Heart right ventricle (tissue), 16 donors: ENCODE results near the gene ANGPTL3. TPM values are rescaled to one million over a fixed set of nuclear protein-coding genes. Genes with fewer than 3 reads are reported as not detected.

Source experiments
- ATAC-seq, 8 donors: fragments of 200-7000 bp; cut with Tn5 transposase; one replicate each; pipeline ENCODE4 v1.9.1; 2020; ENCODE audit warnings: mild to moderate bottlenecking in 8 of 8, moderate library complexity in 8 of 8, moderate number of reproducible peaks in 1 of 8
- DNase-seq, 2 donors: peaks; one replicate each; pipeline ENCODE4 v3.0.0-alpha.2; 2020
- H3K27ac ChIP-seq, 10 donors: fragments of 200-600 bp; sonication (generic) in 2 of 10; one replicate each; pipeline versions ENCODE4 v1.5.0 to v1.8.0; 2020 to 2022; ENCODE audit warnings: mild to moderate bottlenecking in 3 of 10
- H3K27me3 ChIP-seq, 7 donors: fragments of 200-600 bp; one replicate each; pipeline ENCODE4 v1.8.0; 2021 to 2022; ENCODE audit warnings: mild to moderate bottlenecking in 2 of 7
- H3K36me3 ChIP-seq, 9 donors: fragments of 200-600 bp; sonication (generic) in 1 of 9; one replicate each; pipeline versions ENCODE4 v1.5.0 to v1.8.0; 2020 to 2022; ENCODE audit warnings: mild to moderate bottlenecking in 2 of 9
- H3K4me1 ChIP-seq, 9 donors: fragments of 200-600 bp; sonication (generic) in 1 of 9; one replicate each; pipeline versions ENCODE4 v1.5.0 to v1.8.0; 2020 to 2022; ENCODE audit warnings: mild to moderate bottlenecking in 4 of 9
- H3K4me3 ChIP-seq, 10 donors: fragments of 200-600 bp; sonication (generic) in 2 of 10; one replicate each; pipeline versions ENCODE4 v1.5.0 to v1.8.0; 2020 to 2022; ENCODE audit warnings: mild to moderate bottlenecking in 7 of 10, moderate library complexity in 2 of 10
- H3K9me3 ChIP-seq, 11 donors: fragments of 200-600 bp in 10 of 11; sonication (generic) in 2 of 11; one replicate each; pipeline versions ENCODE4 v1.5.0 to v1.8.0; 2013 to 2022; ENCODE audit warnings: mild to moderate bottlenecking in 2 of 11, control low read depth in 1 of 11, moderate library complexity in 1 of 11
- WGBS, 2 donors: extraction: QIAGEN DNeasy Blood & Tissue Kit; methylation state at CpG; one replicate each; pipeline ENCODE4 v1.1.7; 2013; ENCODE audit warnings: inconsistent platforms in 1 of 2; 5-methylcytosine and 5-hydroxymethylcytosine counted together
- intact Hi-C, 10 donors: fragments of 100-400 bp; cut with DNase I; formaldehyde crosslinking; loops; one replicate each; pipeline versions ENCODE4 v1.11.1 to v1.14.2; 2022
- polyA plus RNA-seq, 2 donors: library from polyadenylated mRNA; stranded (reverse); fragments of 200-250 nt; gene quantifications; one replicate each; pipeline ENCODE4 v1.2.3, GENCODE V29; 2013
- total RNA-seq, 10 donors: library from RNA; stranded (reverse); fragmentation: NEBNext Ultra II Directional in 3 of 10; extraction: Animal tissue kit (Norgen Biotek cat#: 25700) in 3 of 10; gene quantifications; one replicate each; pipeline versions ENCODE4 v1.2.1 to v1.2.4, GENCODE V29; 2021 to 2023
- TF ChIP-seq, protein P1 (sequence below), 9 donors: fragments of 200-600 bp; sonication (generic) in 2 of 9; IDR thresholded peaks; one replicate each; pipeline versions ENCODE4 v1.5.0 to v1.8.0; 2021 to 2022; ENCODE audit warnings: antibody characterized with exemption in 9 of 9, mild to moderate bottlenecking in 5 of 9, moderate library complexity in 1 of 9
- donor health status: Arrhythmogenic right ventricular cardiomyopathy.
- donor health status: ischemic (EF 13 %, LVEDD 7.1; RV severe dilation, severe dysfunction).
- donor health status: healthy with polysubstance abuse.
- donor health status: DM: no; HTN: yes; CAD: no.
- donor health status: DM: no; HTN: no; CAD: no.
- donor health status: ischemic (EF 25% LVEDD 6.9; RV normal size, moderate dysfunction).
- donor health status: ischemic (EF 25% LVEDD 5.7; RV mildly dilated, moderate dysfunction).
- donor health status: healthy.
- donor health status: DM: yes; HTN: yes; CAD: no.
- donor health status: Ischemic cardiomyopathy.
- donor health status: ischemic (EF 35%, LVEDD 5.7; RV mildly dilated, moderate dysfunction).
- donor health status: nonischemic (EF 11% LVEDD 7.7; RV severe dilation, severe dysfunction).
- donor health status: DM: yes; HTN: yes; CAD: no.
- donor health status: PGD.
- donor health status: ischemic (EF 29% LVEDD 5.4; RV normal size, mild dysfunction).
- donor health status: nonischemic (EF 23%, LVEDD 6.1; RV moderate dilation, normal function).

ANGPTL3 gene
- total and polyA plus RNA-seq, 12 donors = not detected

DNA sequence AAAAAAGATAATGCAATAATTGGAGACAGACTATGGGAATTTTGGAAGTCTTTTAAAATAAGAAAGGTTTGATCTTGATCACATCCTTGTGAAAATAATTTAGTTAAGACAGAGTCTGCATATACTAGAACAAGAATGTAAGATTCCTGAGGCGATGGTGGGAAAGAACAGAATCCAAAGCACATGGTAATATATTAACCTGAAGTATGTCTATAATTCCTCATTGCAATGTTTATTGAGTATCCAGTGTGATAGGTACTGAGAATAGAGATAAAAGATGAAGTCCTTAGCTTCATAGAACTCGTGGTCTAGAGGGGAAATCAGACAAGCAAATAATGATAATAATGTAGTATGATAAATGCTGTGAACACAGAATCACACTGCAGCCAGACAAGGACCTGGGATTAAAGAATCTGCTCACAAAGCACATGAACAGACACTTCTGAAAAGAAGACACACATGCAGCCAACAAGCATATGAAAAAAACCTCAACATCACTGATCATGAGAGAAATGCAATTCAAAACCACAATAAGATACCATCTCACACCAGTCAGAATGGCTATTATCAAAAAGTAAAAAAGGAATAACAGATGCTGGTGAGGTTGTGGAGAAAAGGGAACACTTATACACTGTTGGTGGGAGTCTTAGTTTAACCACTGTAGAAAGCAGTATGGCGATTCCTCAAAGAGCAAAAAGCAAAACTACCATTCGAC, 6.9 kb upstream of the ANGPTL3 start:
- Histone ChIP-seq H3K4me1 (no peaks in the 10 kb centered on the region), H3K4me3 (no peak overlapping the region), H3K9me3 (peaks cover 0 to 3% (median 0%) of the 10 kb centered on the region in 11 donors), H3K27ac (no peak overlapping the region), H3K27me3 (no peaks in the 10 kb centered on the region), H3K36me3 (peaks cover 0 to 13% (median 0%) of the 10 kb centered on the region in 9 donors)
- intact Hi-C loops = no loop called here
- ATAC-seq (no peak), DNase-seq (no peak)
- WGBS, 2 donors = 83 to 87% methylated on average over 4 of the region's 4 CpGs
- TF ChIP-seq, protein P1, sequence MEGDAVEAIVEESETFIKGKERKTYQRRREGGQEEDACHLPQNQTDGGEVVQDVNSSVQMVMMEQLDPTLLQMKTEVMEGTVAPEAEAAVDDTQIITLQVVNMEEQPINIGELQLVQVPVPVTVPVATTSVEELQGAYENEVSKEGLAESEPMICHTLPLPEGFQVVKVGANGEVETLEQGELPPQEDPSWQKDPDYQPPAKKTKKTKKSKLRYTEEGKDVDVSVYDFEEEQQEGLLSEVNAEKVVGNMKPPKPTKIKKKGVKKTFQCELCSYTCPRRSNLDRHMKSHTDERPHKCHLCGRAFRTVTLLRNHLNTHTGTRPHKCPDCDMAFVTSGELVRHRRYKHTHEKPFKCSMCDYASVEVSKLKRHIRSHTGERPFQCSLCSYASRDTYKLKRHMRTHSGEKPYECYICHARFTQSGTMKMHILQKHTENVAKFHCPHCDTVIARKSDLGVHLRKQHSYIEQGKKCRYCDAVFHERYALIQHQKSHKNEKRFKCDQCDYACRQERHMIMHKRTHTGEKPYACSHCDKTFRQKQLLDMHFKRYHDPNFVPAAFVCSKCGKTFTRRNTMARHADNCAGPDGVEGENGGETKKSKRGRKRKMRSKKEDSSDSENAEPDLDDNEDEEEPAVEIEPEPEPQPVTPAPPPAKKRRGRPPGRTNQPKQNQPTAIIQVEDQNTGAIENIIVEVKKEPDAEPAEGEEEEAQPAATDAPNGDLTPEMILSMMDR (IDR thresholded peaks at IDR 0.05) = no peak

DNA sequence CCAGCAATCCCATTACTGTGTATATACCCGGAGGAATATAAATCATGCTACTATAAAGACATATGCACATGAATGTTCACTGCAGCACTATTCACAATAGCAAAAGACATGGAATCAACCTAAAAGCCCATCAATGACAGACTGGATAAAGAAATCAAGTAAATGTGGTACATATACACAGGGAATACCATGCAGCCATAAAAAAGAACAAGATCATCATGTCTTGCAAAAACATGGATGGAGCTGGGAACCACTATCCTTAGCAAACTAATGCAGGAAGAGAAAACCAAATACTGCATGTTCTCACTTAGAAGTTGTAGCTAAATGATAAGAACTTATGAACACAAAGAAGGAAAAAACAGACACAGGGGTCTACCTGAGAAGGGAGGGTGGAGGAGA, 6.4 kb upstream of the ANGPTL3 start:
- ATAC-seq (no peak), DNase-seq (no peak)
- intact Hi-C loops = no loop called here
- Histone ChIP-seq H3K4me3 (no peak overlapping the region), H3K27me3 (no peaks in the 10 kb centered on the region), H3K9me3 (peaks cover 0 to 3% (median 0%) of the 10 kb centered on the region in 11 donors), H3K27ac (no peak overlapping the region), H3K36me3 (peaks cover 0 to 7% (median 0%) of the 10 kb centered on the region in 9 donors), H3K4me1 (no peaks in the 10 kb centered on the region)
- 88 to 96% methylated on average over 1 of the region's 1 CpG for WGBS, 2 donors
- TF ChIP-seq, protein P1 (IDR thresholded peaks at IDR 0.05) = no peak

DNA sequence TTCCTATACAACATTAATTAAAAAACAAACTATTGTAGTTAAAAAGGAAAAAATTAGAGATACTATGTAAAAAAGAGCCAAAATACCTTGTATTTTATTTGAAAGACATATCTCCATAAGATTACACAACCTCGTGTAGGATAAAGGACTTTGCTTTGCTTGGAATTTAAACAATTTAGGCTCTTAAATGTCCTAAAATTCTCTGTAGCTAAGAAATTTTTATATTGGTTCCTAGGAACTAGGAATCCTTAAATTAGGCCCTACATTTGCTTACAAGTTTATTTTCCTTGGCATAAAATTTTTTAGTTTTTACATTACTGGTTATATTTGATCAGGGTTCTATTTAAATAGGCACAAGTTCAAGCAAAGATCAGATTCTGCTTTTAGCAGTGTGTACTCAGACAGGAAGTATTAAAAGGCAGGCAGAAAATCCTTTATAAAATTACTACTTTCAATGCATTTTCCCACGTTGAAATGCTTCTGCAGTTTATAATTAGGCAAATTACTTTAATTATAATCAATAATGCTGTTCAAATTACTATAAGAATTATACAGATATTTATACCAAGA, 3.4 kb upstream of the ANGPTL3 start:
- peaks cover 0 to 3% (median 0%) of the 10 kb centered on the region in 11 donors for H3K9me3 ChIP-seq
- DNase-seq = no peak
- H3K27me3 ChIP-seq = no peaks in the 10 kb centered on the region
- H3K27ac ChIP-seq = no peak overlapping the region
- H3K4me3 ChIP-seq = no peak overlapping the region
- no peak for ATAC-seq
- H3K4me1 ChIP-seq = no peaks in the 10 kb centered on the region
- TF ChIP-seq, protein P1 (IDR thresholded peaks at IDR 0.05) = no peak
- 53 to 56% methylated on average over 2 of the region's 2 CpGs for WGBS, 2 donors
- intact Hi-C loops = no loop called here
- H3K36me3 ChIP-seq = peaks cover 0 to 3% (median 0%) of the 10 kb centered on the region in 9 donors

DNA sequence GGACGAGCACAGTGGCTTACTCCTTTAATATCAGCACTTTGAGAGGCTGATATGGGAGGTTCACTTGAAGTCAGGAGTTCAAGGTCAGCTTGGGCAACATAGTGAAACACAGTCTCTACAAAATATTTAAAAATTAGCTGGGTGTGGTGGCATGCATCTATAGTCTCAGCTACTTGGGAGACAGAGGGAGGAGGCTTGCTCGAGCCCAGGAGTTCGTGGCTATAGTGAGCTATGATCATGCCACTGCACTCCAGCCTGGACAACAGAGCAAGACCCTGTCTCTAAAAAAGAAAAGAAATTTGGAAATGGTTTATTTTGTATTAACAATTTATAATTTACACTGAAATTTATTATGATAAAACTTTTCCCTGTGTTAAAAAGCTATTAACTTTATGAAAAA, 1.7 kb upstream of the ANGPTL3 start:
- ATAC-seq = no peak
- intact Hi-C loops = no loop called here
- Histone ChIP-seq H3K9me3 (peaks cover 0 to 3% (median 0%) of the 10 kb centered on the region in 11 donors), H3K27me3 (no peaks in the 10 kb centered on the region), H3K36me3 (peaks cover 0 to 3% (median 0%) of the 10 kb centered on the region in 9 donors), H3K27ac (no peak overlapping the region), H3K4me1 (no peaks in the 10 kb centered on the region), H3K4me3 (no peak overlapping the region)
- DNase-seq = no peak
- WGBS, 2 donors = 73 to 84% methylated on average over 3 of the region's 3 CpGs
- TF ChIP-seq, protein P1 (IDR thresholded peaks at IDR 0.05) = no peak
